CD1c-positive myeloid dendritic cell (primary cell): ENCODE measurements around the gene SNU13.
A peak's percentile ranks its signal among the peaks of the same experiment; 100 is the strongest.
"Not testable (repeated sequence)": the region's sequence is repeated elsewhere in the genome, so short reads cannot be mapped to it uniquely, and the experiment has no call there.

Experiments used
- DNase-seq: peaks from one replicate; pipeline ENCODE4 v3.0.0-alpha.2; 2016; ENCODE audit errors: extremely low spot score

Gene SNU13

GRCh38 chr22:41688365-41689211 lies at the start of gene SNU13:
TSS of gene SNU13 (minus strand) at chr22:41688867. CDS start at chr22:41688796, 71 bp downstream.
- peak; percentile 98 for DNase-seq

GRCh38 chr22:41733241-41733640 lies 44.6 kb upstream of the SNU13 start:
- DNase-seq: not testable (repeated sequence)

GRCh38 chr22:41732096-41732772 lies 43.6 kb upstream of the SNU13 start:
- DNase-seq: no peak

GRCh38 chr22:41731609-41732008 lies 42.9 kb upstream of the SNU13 start:
- DNase-seq: no peak

GRCh38 chr22:41725510-41726110 lies 36.9 kb upstream of the SNU13 start:
- no peak for DNase-seq

- DNase-seq: no peak
Observed at GRCh38 chr22:41722496-41722895, 33.8 kb upstream of the SNU13 start.

GRCh38 chr22:41713004-41713403 lies 24.3 kb upstream of the SNU13 start:
- no peak for DNase-seq

GRCh38 chr22:41709341-41709740 lies 20.7 kb upstream of the SNU13 start:
- DNase-seq: no peak

GRCh38 chr22:41702763-41703162 lies 14.1 kb upstream of the SNU13 start:
- no peak for DNase-seq

- DNase-seq: no peak
Observed at GRCh38 chr22:41700108-41700364, 11.4 kb upstream of the SNU13 start.

GRCh38 chr22:41699264-41700107 lies 10.8 kb upstream of the SNU13 start, which contains the start of gene MEI1:
TSS of gene MEI1 (plus strand) at chr22:41699503. CDS start at chr22:41699539, 36 bp downstream.
- DNase-seq: peak; percentile 93

GRCh38 chr22:41697126-41697775 lies 8.6 kb upstream of the SNU13 start:
- DNase-seq: peak; percentile 92

GRCh38 chr22:41696703-41697102 lies 8.0 kb upstream of the SNU13 start:
- no peak for DNase-seq

- no peak for DNase-seq
Observed at GRCh38 chr22:41695211-41695610, 6.5 kb upstream of the SNU13 start.

- no peak for DNase-seq
Observed at GRCh38 chr22:41690476-41690875, 1.8 kb upstream of the SNU13 start.

GRCh38 chr22:41687901-41688364 lies 734 bp downstream of the SNU13 start:
- DNase-seq: peak; percentile 63

- not testable (repeated sequence) for DNase-seq
Observed at GRCh38 chr22:41686890-41687289, 1.8 kb downstream of the SNU13 start.

- no peak for DNase-seq
Observed at GRCh38 chr22:41684194-41684593, 4.5 kb downstream of the SNU13 start.

GRCh38 chr22:41683616-41684015 lies 5.1 kb downstream of the SNU13 start:
- no peak for DNase-seq

- DNase-seq: no peak
Observed at GRCh38 chr22:41683052-41683451, 5.6 kb downstream of the SNU13 start.
